GM23338 (cell line): ENCODE results near the gene BTBD1. TPM values are rescaled to one million over a fixed set of nuclear protein-coding genes. Genes with fewer than 3 reads are reported as not detected.

Source experiments
- ATAC-seq: fragments of 200-7000 bp; cut with Tn5 transposase; 3 replicates; pipeline ENCODE4 v1.9.1; 2020
- DNase-seq: peaks from one replicate; pipeline ENCODE4 v3.0.0-alpha.2; 2015; ENCODE audit warnings: low spot score
- H2AFZ ChIP-seq: fragments of 200-600 bp; sonication (generic); 2 replicates; pipeline ENCODE4 v1.8.0; 2016; ENCODE audit warnings: antibody characterized with exemption, mild to moderate bottlenecking, moderate library complexity
- H3F3A ChIP-seq: fragments of 200-600 bp; sonication (generic); replicated peaks from 2 replicates; pipeline ENCODE4 v1.8.0; 2017; ENCODE audit warnings: antibody characterized with exemption, mixed run types, low read depth
- H3K27ac ChIP-seq: fragments of 200-600 bp; sonication (generic); 2 replicates; pipeline ENCODE4 v1.6.1; 2016; ENCODE audit warnings: low read depth
- H3K27me3 ChIP-seq: fragments of 200-600 bp; sonication (generic); 2 replicates; pipeline ENCODE4 v1.8.0; 2016; ENCODE audit warnings: mild to moderate bottlenecking, mixed run types, moderate library complexity; ENCODE audit not compliant: insufficient read depth
- H3K36me3 ChIP-seq: fragments of 200-600 bp; sonication (generic); 2 replicates; pipeline ENCODE4 v1.8.0; 2016; ENCODE audit warnings: mild to moderate bottlenecking; ENCODE audit not compliant: insufficient read depth
- H3K4me1 ChIP-seq: fragments of 200-600 bp; sonication (generic); 2 replicates; pipeline ENCODE4 v1.8.0; 2016; ENCODE audit warnings: mild to moderate bottlenecking, moderate library complexity; ENCODE audit not compliant: insufficient read depth
- H3K4me2 ChIP-seq: fragments of 200-600 bp; sonication (generic); 2 replicates; pipeline ENCODE4 v1.7.1; 2017; ENCODE audit warnings: mixed run types
- H3K4me3 ChIP-seq: fragments of 200-600 bp; sonication (generic); 2 replicates; pipeline ENCODE4 v1.6.1; 2016; ENCODE audit warnings: mixed run types
- H3K79me2 ChIP-seq: fragments of 200-600 bp; sonication (generic); replicated peaks from 2 replicates; pipeline ENCODE4 v1.8.0; 2017; ENCODE audit warnings: mild to moderate bottlenecking; ENCODE audit not compliant: insufficient read depth
- H3K9me2 ChIP-seq: fragments of 200-600 bp; sonication (generic); 2 replicates; pipeline ENCODE4 v1.8.0; 2017; ENCODE audit not compliant: insufficient read depth
- H4K20me1 ChIP-seq: fragments of 200-600 bp; sonication (generic); replicated peaks from 2 replicates; pipeline ENCODE4 v1.8.0; 2017; ENCODE audit warnings: mild to moderate bottlenecking; ENCODE audit not compliant: insufficient read depth
- H3K27ac Mint-ChIP-seq: 2 replicates; pipeline ENCODE4 v1.8.0; 2020; ENCODE audit warnings: inconsistent platforms, mild to moderate bottlenecking, moderate library complexity, mixed read lengths
- H3K27me3 Mint-ChIP-seq: 3 replicates; pipeline ENCODE4 v1.8.0; 2022; ENCODE audit warnings: low read depth, mild to moderate bottlenecking, moderate library complexity, mixed read lengths, inconsistent platforms; ENCODE audit not compliant: insufficient read depth, poor library complexity
- H3K36me3 Mint-ChIP-seq: 3 replicates; pipeline ENCODE4 v1.8.0; 2021; ENCODE audit warnings: low read depth, mild to moderate bottlenecking, inconsistent platforms, moderate library complexity, mixed read lengths
- H3K4me1 Mint-ChIP-seq: 3 replicates; pipeline ENCODE4 v1.8.0; 2020; ENCODE audit warnings: mild to moderate bottlenecking, inconsistent platforms, mixed read lengths
- H3K4me3 Mint-ChIP-seq: 3 replicates; pipeline ENCODE4 v1.8.0; 2021; ENCODE audit warnings: moderate library complexity, mild to moderate bottlenecking, inconsistent platforms, mixed read lengths
- H3K9me3 Mint-ChIP-seq: 3 replicates; pipeline ENCODE4 v1.8.0; 2020; ENCODE audit warnings: moderate library complexity, mild to moderate bottlenecking, inconsistent platforms, mixed read lengths
- CREB1 ChIP-seq: fragments of 250-450 bp; sonication (Bioruptor Pico); IDR thresholded peaks from 2 replicates; pipeline ENCODE4 v1.5.0; 2020; ENCODE audit warnings: low read depth, mild to moderate bottlenecking, moderate library complexity
- ETS1 ChIP-seq: IDR thresholded peaks from 2 replicates; pipeline ENCODE4 v1.6.1; 2016; ENCODE audit warnings: antibody characterized with exemption
- EZH2 ChIP-seq: fragments of 200-600 bp; sonication (generic); IDR thresholded peaks from one replicate; pipeline ENCODE4 v1.8.0; 2017; ENCODE audit warnings: antibody characterized with exemption, mild to moderate bottlenecking, low read depth; ENCODE audit not compliant: unreplicated experiment
- JUNB ChIP-seq: IDR thresholded peaks from one replicate; pipeline ENCODE4 v1.6.1; 2016; ENCODE audit warnings: antibody characterized with exemption; ENCODE audit not compliant: unreplicated experiment
- NANOG ChIP-seq: IDR thresholded peaks from 2 replicates; pipeline ENCODE4 v1.6.1; 2016; ENCODE audit warnings: antibody characterized with exemption, borderline replicate concordance
- POLR2AphosphoS5 ChIP-seq: IDR thresholded peaks from 2 replicates; pipeline ENCODE4 v1.6.1; 2016; ENCODE audit warnings: antibody characterized with exemption, low read depth
- REST ChIP-seq: IDR thresholded peaks from one replicate; pipeline ENCODE4 v1.6.1; 2018; ENCODE audit warnings: antibody characterized with exemption; ENCODE audit not compliant: unreplicated experiment
- STAT1 ChIP-seq: IDR thresholded peaks from one replicate; pipeline ENCODE4 v1.6.1; 2016; ENCODE audit warnings: antibody characterized with exemption; ENCODE audit not compliant: unreplicated experiment
- ZNF114 ChIP-seq: fragments of 250-450 bp; sonication (Bioruptor Pico); IDR thresholded peaks from 2 replicates; pipeline ENCODE4 v1.5.0; 2020; ENCODE audit warnings: mild to moderate bottlenecking, moderate library complexity
- ZNF462 ChIP-seq: fragments of 250-450 bp; sonication (Bioruptor Pico); IDR thresholded peaks from 2 replicates; pipeline ENCODE4 v1.5.0; 2020; ENCODE audit warnings: mild to moderate bottlenecking, moderate library complexity
- polyA plus RNA-seq: library from polyadenylated mRNA; unstranded; fragments of >200 nt; fragmentation: Nextera tagmentation; extraction: Ambion mirVana; gene quantifications from 2 replicates; pipeline ENCODE4 v1.2.1, GENCODE V29; 2016
- total RNA-seq: library from RNA; depleted of rRNA; stranded (reverse); fragments of >200 nt; shearing (Covaris generic); gene quantifications from 2 replicates; pipeline ENCODE4 v1.2.3, GENCODE V29; 2014

Gene BTBD1
- total and polyA plus RNA-seq, 2 experiments from 2014 or later, result 12.6 to 66.1 TPM

GRCh38 chr15:83053151-83053550, 13.9 kb downstream of the BTBD1 start:
- H3K9me2 ChIP-seq, result no peaks in the 10 kb centered on the region
- peaks cover 19% of the 10 kb centered on the region for H3K4me1 Mint-ChIP-seq
- H3K4me1 ChIP-seq, result peaks cover 9% of the 10 kb centered on the region
- no peaks in the 10 kb centered on the region; the same call in 1 of the 2 replicates for H3F3A ChIP-seq
- H2AFZ ChIP-seq, result no peak overlapping the region
- no peak overlapping the region for H3K4me2 ChIP-seq
- no peaks in the 10 kb centered on the region for H3K27me3 ChIP-seq
- H3K27ac ChIP-seq, result no peak overlapping the region
- peaks cover 42% of the 10 kb centered on the region for H3K36me3 Mint-ChIP-seq
- DNase-seq, result no peak
- H3K27ac Mint-ChIP-seq, result no peak overlapping the region
- H3K4me3 ChIP-seq, result no peak overlapping the region
- TF ChIP-seq JUNB, result no peak
- TF ChIP-seq CREB1 (CRISPR knock-in tag), result no peak
- no peak for TF ChIP-seq ETS1
- TF ChIP-seq STAT1, result no peak
- TF ChIP-seq REST, result no peak
- TF ChIP-seq ZNF114 (CRISPR knock-in tag), result no peak
- no peak for TF ChIP-seq ZNF462
- no peak for TF ChIP-seq NANOG
- no peak for TF ChIP-seq POLR2AphosphoS5
- TF ChIP-seq EZH2, result no peak
- H3K4me3 Mint-ChIP-seq, result no peak overlapping the region
- H3K79me2 ChIP-seq, result peaks cover 82% of the 10 kb centered on the region
- peaks cover 34% of the 10 kb centered on the region for H4K20me1 ChIP-seq
- H3K36me3 ChIP-seq, result peaks cover 31% of the 10 kb centered on the region
- H3K9me3 Mint-ChIP-seq, result no peaks in the 10 kb centered on the region
- ATAC-seq, result no peak
- H3K27me3 Mint-ChIP-seq, result peaks cover 2% of the 10 kb centered on the region
